Stimulated activated CD8-positive, alpha-beta memory T cell treated with anti-CD3 and anti-CD28 coated beads, Interleukin-7, amount 100 ng/mL, for 4 hours (primary cell): ENCODE data around the gene TFIP11.

Experiments used
- DNase-seq, 2 donors: peaks; one replicate each; pipeline ENCODE4 v3.0.0-alpha.2; 2020; ENCODE audit warnings: low read depth in 2 of 2

The TFIP11 gene

DNA sequence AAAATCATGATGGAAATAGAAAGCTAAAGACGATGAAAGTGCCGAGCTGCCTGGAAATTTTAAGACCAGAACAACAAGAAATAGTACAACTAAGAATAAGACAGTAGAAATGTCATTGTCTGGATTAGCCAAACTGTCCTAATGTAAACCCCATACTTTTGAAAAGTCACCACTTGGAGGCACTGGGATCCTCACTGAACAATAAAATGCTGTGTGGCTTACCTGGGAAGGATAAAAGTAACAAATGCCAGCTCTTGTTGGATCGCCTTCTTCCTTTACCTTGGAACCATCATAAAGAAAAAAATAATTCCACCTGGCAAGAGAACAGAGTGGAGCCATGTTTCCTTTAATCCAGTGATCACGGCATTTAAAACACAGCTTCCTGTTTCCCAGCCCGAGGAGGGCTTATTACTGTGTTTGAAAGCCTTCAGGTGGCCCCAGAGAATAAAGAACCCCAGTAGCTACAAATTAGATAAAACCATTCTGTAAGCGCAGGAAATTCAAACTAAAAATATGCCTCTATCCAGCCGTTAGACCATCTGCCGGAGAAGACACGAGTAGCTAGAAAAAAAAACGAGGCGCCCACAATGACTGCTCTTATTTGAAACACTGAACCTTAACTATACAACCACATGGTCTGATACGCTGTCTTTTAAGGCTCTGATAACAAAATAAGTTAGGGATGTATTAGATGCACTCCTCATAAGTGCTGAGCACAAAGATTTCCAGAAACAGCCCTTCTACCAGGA lies 33.1 kb downstream of the TFIP11 start:
- DNase-seq, result no peak

DNA sequence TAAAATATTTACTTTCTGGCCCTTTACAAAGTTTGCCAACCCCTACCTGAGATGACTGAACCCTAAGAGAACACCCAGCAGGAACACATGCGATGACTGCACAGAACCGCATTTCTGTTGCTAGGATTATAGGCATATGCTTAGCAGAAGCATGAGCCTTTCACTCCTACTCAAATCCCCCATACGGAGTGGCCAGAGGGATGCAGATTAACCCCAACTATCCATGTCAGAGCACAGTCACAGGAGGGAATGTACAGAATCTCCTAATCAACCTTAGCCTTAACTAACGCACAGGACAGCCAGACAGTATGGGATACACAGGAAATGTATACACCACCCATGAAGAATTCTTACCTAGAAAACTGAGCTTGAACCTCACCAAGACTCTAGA lies 34.9 kb downstream of the TFIP11 start:
- no peak for DNase-seq

DNA sequence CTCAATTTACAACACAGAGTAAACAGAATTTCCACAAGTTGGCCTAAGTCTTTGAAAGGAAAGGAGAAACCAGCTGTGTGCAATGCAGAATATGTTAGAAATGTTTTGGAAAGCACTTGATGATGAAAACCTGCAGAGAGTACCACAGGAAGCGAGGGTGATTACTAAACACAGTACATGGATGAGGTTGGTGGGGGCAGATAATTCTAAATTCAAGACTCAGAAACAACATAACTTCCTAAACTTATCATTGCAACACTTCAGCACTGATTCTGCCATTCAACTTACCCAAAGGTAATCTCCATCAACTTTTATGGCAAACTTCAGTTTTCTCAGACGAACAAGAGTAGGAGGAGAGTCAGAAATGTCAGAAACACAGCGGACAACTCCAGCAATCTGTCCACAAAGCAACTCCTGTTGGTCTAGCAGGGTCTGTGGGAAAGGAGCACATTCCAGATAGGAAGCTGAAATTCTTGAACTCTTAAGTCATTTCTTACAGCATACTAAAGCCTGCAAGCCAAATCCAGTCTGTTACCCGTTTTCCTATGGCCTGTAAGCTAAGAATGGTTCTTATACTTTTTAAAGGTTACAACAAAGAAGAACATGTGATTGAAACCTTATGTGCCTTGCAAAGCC lies 35.5 kb downstream of the TFIP11 start:
- DNase-seq, result no peak

DNA sequence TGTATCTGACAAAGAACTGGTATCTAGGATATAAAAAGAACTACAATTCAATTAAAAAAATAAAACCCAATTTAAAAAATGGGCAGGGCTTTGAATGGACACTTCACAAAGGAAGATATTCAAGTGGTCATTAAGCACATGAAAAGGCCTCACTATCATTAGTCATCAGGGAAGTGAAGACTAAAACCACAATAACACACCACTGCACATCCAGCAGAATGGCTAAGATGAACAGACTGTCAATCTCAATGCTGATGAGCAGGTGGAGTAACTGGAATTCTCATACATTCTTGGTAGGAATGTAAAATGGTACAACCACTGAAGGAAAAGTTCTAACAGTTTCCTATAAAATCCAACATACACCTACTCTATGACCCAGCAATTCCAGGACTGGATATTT lies 37.6 kb downstream of the TFIP11 start:
- DNase-seq, result no peak

DNA sequence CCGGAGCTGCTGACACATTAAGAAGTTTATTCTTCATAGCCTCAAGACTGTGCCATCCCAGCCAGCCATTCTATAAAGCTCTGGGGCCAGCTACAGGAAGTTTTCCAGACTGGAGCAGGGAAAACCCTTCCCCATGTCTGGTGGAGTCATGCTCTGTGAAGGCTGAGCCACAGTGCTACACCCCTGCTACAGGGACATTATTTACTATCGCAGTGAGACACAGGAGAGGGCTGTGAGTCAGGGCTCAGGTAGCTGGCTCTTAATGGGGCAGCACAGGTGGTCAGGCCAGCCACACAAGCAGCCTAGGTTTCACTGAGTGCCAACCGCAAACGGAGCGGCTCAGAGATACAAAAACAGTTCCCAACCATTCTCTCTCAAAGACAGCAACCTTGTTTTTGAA lies 40.8 kb downstream of the TFIP11 start:
- DNase-seq, result no peak

DNA sequence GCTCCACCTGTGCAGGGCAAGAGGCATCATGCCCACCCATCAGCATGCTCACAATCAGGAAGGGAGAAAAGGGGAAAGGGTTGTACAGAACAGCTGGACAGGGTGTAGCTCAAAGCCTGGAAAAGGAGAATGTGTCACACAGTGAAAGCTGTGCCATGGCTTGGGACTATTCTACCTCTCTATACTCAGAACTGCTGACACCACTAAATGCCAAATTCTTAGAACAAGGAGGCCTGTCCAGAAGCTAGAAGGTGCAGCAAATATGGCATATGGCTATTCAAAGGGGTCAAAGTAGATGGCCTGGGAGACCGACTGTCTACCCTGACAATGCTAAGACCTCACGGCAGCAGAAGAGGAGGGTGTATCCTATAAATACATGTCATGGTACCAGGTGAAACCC lies 41.5 kb downstream of the TFIP11 start:
- no peak for DNase-seq

DNA sequence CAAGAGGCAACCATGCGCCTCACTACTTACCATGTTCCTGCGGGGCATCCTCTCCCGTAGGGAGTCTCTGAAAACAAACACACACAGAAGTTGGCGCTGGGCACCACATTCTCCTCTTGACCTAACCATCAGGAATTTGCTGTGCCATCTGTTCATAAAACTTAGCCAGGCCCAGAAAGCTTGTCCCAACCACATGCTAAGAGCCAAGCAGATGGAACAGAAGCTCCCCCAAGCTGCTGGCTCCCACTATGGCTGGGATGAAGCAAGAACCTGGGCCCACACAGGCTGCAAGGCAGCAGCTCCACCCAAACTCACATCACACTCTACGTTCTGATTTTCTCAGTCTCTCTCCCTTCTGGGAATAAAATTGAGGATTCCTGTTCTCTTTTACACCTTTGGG lies 46.1 kb downstream of the TFIP11 start:
- no peak for DNase-seq

DNA sequence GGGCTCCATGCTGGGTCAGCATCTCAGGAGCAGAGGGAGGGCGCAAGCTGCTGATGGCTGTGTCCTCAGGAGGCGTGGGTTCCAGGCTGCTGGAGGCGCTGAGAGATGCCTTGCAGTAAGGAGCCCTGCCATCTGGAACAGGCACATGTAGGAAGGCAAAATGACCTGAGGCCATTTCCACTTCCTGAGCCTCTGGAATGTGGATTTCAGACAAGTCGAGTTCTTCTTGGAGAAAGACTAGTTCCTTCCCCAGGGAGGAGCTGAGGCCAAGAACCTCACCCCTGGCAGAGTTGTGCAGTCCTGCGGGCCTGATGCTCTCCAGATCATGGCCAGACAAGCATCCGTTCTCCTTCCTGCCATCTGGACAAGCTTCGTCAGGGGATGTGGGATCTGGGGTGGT lies 48.0 kb downstream of the TFIP11 start:
- no peak for DNase-seq

DNA sequence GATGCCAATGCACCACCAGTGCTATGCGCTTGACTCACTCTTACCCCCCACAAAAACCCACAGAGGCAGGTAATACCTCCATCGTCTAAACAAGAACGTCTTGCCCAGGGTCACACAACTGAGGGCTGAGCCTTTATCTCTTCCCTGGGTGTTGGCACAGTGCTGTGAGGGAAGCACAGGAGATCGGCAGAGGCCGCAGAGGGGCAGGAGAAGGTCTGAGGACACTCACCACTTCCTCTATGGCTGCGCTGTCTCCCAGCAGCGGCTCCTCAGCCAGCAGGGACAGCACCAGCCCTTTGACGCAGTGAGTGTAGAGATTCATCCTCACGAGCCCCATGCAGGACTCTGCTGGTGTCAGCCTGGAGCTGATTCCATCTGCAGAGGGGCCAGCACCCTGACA lies 48.6 kb downstream of the TFIP11 start:
- DNase-seq, result no peak

DNA sequence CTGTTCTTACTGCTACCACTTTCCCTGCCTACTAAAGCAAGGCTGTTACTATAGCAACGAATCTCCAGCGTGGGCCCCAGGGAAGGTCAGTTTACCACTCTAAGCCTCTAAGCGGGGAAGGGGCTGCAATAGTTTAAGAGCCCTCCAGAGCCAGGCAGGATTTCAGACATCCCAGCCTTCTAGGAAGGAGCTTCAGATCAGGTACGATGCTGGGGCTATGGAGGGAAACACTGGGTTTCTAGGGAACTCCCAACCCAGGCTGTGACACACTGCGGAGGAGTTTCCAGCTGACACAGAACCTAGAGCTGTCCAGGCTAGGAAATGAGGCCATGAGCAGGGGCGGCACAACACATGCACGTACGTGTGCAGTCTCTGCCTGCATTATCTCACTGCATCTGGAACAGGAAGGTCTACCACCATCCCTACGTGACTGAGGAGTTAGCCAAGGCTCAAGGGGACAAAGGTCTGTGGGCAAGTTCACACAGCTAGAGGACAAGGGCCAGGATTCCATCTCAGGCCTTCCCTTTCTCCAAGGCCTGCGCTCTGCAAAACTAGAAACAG lies 49.1 kb downstream of the TFIP11 start:
- DNase-seq, result no peak

DNA sequence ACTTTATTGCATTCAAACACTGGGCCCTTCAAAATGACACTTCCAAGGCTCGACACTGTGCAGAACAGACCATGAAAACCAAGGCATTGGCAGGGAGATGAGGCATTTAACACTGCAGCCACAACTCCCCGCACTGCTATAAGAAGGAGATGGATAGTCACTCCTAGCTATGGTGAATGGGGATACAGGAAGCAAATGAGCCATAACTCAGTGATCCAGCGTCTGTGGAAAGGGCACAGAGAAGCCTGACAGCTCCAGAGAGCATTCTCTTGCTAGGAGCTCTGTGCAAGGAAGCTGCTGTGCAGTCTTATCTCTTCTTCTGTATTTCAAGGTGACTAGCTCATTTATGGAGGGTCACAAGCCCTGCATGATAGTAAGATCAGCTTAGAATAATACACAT lies 49.6 kb downstream of the TFIP11 start:
- no peak for DNase-seq

DNA sequence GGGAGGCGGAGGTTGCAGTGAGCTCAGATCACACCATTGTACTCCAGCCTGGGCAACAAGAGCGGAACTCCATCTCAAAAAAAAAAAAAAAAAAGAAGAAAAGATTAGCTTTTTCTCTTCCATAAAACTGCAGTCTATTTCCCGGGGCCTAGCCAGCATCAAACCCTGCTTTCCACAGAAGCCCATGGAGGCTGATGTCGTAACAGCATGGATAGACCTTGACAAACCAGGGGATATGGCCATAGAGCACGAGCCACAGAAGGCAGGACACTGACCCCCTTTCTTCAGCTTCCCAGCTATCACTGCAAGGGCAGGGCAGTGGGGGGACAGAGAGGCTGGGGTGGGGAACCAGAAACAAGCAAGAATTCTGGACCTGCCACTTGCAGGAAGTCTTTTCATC lies 50.2 kb downstream of the TFIP11 start:
- DNase-seq, result no peak

DNA sequence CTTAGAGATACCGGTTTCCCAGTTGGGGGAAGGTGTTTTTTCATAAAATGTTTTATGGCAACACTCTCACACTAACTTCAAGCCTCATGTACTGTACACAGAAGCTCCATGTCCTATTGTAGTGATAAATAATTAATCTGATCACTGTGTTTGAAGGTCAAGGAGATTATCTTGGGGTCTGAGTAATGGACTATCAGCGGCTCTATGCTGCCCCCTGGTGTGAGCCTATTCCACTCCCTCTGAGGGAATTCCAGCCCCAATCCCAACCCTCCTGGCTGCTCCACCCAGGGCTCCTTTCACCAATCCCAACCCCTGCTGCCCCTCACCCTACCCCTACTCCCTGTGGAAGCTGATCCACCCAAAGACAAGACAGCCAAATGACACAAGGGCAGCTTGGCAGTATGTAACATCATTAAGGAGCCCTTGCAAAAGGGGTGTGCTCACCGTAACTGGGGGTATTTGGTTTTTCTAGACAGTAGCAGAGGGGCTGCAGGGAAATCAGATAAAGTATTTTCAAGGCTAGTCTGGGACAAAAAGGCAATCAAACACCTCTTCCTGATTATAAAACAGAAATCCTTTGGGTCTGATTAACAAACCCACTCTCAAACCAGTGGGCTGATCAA lies 51.0 kb downstream of the TFIP11 start:
- DNase-seq, result no peak

DNA sequence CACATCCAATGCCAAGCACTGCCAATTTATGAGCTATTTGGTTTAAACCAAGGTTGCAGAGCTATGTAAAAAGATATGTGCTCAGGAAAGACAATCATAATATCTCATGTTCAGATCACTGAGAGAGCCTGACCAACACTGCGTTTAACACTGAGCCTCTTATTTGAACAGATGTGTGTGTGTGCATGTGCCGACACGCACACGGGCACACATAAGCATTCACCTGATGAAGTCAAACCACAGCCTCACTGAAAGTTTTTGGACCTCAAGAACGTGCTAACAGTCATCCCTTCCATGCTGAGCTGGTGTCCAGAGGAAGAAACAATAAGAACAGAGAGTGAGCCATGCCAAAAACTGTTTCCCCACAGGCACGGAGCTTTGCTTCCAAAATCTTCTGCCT lies 52.1 kb downstream of the TFIP11 start:
- DNase-seq, result no peak

DNA sequence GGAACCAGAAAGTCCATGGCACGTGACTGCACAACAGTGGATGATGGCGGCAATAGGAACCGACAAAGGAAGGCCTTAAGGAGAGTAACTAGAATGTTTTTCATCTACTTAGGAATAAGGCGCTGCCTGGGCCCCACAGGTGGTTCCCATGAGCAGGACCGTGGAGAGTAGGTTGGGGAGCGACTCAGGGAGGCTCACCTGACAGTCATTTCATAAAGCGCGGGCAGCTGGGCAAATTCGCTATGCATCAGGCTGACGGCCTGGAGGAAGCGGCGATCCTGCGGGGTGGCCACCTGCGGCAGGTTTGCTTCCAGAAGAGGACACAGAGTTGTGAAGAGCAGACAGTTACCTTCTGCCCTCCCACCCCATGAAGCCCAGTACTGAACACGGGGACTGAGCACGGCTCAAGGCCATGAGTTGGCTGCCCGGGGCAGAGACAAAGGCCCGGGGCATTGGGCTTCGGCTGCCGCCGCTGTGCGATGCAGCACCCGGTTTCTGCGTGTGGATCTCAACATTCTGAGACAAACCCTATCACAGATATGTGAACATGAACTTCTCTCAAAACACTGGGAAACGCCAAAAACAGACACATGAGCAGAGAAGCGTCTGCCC lies 54.5 kb downstream of the TFIP11 start:
- no peak for DNase-seq

DNA sequence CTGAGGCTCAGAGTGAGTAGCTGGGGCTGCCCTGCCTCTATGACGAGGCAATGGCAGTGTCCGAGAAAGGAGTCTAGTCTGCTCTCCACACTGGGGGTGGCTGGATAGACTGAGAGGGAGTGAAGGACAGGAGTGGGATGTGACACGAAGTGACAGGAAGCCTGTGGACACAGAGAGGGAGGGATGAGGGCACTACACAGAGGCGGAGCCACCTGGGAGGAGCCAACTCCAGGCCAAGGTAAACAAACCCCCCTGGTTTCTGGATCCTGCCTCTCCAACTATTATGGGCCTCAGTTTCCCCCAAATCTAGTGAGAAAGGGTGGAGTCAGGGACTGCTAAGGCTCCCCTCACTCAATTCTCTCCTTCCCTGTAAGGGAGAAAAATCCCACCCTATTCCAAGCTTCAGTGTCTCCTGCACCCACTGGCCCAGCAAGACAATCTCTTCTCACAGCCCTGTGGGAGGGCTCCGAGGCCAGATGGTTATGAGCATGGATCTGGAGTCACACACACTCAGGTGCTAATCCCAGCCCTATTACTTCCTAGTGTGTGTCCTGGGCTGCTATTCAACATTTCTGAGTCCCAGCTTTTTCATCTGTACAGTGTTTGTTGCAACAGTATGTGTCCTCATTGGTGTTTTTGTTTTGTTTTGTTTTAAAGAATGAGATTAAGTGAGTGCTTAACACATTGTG lies 58.3 kb downstream of the TFIP11 start:
- no peak for DNase-seq

DNA sequence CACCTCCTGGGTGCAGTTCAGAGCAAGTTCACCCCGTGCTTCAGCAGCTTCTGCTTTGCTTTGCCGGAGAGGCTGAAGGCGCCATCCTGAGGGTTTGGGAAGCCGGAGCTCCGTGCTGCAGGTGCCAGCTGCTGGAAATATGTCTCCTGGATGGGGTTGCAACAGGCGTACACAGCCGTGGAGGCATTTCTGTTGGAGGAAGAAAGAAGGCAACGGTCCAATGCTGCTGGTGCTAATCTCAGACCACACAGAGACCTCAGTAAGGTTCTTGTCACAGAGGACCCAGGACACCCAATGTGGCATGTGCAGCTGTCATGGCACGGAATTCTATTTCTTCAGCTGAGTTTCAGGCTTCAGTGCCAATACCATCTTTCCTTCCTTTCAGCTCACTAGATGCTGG lies 59.1 kb downstream of the TFIP11 start:
- DNase-seq, result no peak

DNA sequence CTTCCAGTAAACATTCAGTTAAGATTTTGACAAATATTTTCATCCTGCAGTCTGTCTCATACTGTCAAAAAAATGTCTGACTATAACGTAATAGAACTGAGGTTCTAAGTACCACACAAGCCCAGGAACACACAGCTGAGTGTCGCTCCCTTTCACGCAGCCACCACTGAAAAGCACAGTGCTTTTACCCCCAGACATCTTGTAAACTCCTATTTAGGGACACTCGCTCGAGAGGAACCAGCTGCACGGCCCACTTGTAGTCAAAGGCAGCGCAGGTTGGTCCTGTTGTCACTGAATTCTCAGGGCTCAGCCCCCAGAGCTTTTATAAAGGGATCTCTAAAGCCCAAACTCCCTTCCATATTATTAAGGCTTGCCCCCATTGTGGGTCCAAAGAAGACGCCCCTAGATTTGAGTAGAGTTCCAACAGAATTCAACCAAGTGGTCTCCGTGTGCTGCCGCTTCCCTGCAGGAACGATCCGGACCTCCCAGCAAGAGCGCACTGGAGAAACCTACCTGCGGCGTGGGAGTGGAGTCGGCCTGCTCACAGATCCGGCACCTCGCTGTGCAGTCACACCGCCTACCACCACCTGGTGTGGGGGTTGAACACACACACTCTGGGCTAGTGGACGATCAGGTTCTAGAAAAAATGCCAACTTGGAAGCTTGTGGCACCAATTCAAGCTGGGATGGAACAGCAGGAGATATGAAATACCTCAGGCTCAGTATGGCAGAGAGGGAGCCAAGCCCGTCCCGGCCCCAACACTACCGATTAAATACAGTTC lies 59.8 kb downstream of the TFIP11 start:
- DNase-seq, result no peak

DNA sequence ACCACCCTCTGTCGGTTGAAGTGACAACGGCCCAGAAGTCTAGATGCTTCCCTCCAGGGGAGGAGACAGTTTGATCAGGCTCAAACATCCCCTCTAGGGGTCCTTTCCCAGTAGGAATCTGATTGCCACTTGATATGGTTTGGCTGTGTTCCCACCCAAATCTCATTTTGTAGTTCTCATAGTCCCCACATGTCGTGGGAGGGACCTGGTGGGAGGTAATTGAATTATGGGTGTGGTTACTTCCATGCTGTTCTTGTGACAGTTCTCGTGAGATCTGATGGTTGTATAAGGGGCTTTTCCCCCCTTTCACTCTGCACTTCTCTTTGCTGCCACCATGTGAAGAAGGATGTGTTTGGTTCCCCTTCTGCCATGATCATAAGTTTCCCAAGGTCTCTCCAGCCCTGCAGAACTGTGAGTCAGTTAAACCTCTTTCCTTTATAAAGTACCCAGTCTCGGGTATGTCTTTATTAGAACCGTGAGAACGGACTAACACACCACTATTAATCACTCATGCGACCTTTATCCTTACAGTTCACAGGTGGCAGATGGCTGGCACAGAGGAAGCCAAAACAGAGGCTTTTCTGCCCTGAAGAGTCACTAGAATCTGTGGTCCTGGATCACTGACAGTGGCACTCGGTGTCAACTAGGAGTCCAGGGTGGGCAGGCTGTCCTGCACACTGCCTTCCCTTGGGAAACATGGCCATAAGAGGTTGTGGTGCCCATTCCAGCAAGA lies 61.7 kb downstream of the TFIP11 start:
- DNase-seq, result no peak

DNA sequence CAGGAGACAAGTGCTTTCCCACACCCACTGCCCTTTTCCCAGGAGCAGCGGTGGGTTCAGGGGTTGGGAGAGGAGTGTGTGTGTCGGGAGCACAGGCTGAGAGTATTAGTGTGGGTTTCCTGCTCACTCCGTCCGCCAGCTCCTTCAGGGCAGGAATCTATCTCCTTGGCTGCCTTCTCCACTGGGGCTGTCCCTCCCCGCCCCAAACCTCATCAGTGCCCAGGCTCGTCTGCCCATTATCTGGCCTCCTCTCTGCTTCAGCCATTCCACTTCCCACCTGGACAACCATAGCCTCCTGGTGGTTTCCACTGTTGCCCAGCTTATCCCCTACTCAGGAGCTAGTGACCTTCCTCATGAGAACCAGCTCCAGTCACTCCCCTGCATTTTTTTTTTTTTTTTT lies 63.3 kb downstream of the TFIP11 start:
- DNase-seq, result no peak

DNA sequence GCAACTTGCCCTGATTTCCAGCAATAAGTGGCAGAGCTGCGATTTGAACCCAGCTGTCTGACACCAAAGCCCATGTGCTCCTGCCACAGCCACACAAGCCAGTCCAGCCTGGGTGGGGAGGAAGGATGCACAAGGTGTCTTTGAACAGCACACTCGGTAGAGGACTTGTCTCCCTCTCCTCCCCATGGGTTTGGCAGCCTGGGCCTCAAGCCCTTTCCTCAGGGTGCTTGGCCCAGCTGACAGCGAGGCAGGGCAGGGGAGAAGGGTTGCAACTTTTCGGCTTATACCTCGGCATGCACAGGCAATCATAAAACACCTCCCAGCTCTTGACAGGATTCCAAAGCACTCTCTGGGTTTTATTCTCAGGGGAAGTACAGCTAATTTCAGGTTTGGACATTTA lies 63.9 kb downstream of the TFIP11 start:
- DNase-seq, result no peak
